GM12878 (cell line): ENCODE data around the gene CALN1. TPM values are rescaled to one million over a fixed set of nuclear protein-coding genes. Genes with fewer than 3 reads are reported as not detected.

Experiments used
- ATAC-seq: fragments of 200-7000 bp; cut with Tn5 transposase; 3 replicates; pipeline ENCODE4 v1.9.1; 2020; ENCODE audit warnings: mild to moderate bottlenecking, moderate library complexity
- BruUV-seq: library from RNA; stranded (reverse); fragments of 400-500 nt; replicated peaks from 2 replicates; lab custom pipeline; 2021; lab: Mats Ljungman, UMichigan
- CTCF ChIA-PET: fragments of 300-600 bp; sonication (Branson Sonifier 250); formaldehyde crosslinking; extraction: SDS; loops from one replicate; lab custom pipeline; 2021; ENCODE audit warnings: inconsistent platforms; lab: Yijun Ruan, JAX
- POLR2A ChIA-PET: fragments of 350-600 bp; formaldehyde crosslinking; extraction: SDS; loops from one replicate; lab custom pipeline; 2021; ENCODE audit warnings: inconsistent platforms; lab: Charles Lee
- RAD21 ChIA-PET: fragments of 300-600 bp; sonication (Branson Sonifier 250); formaldehyde crosslinking; loops from one replicate; lab custom pipeline; 2023; ENCODE audit warnings: antibody characterized with exemption; ENCODE audit not compliant: unreplicated experiment; lab: Charles Lee
- SMC1A ChIA-PET: fragments of 300-600 bp; sonication (Branson Sonifier 250); formaldehyde crosslinking; loops from one replicate; lab custom pipeline; 2023; ENCODE audit not compliant: unreplicated experiment, uncharacterized antibody; lab: Charles Lee
- DNase-seq: peaks from one replicate; pipeline ENCODE4 v3.0.0-alpha.2; 2011; ENCODE audit warnings: low read depth, low spot score
- FAIRE-seq: peaks from 3 replicates; lab custom pipeline; 2011; peaks lifted over from hg19 to GRCh38; lab: Jason Lieb, UNC
- H2AFZ ChIP-seq: 2 replicates; pipeline ENCODE4 v1.6.0; 2011; ENCODE audit warnings: low read depth, low read length, control low read depth; ENCODE audit not compliant: control insufficient read depth
- H3K27ac ChIP-seq: 2 replicates; pipeline ENCODE4 v1.5.1; 2011; ENCODE audit warnings: control low read depth; ENCODE audit not compliant: control insufficient read depth, insufficient read depth
- H3K27me3 ChIP-seq, 2 experiments: replicated peaks in 1 of 2; 2 replicates each; pipeline versions ENCODE4 v1.6.0 to v1.6.1; 2011; ENCODE audit warnings: low read length in 1 of 2; ENCODE audit not compliant: control insufficient read depth in 2 of 2, insufficient read depth in 2 of 2
- H3K36me3 ChIP-seq, 2 experiments: 2 replicates each; pipeline ENCODE4 v1.5.1; 2011; ENCODE audit warnings: low read length in 1 of 2; ENCODE audit not compliant: control insufficient read depth in 2 of 2, insufficient read depth in 2 of 2
- H3K4me1 ChIP-seq: 2 replicates; pipeline ENCODE4 v1.6.1; 2011; ENCODE audit warnings: mild to moderate bottlenecking, low read length, moderate library complexity, mixed read lengths; ENCODE audit not compliant: control insufficient read depth, insufficient read depth
- H3K4me2 ChIP-seq: 2 replicates; pipeline ENCODE4 v1.6.0; 2011; ENCODE audit warnings: control low read depth; ENCODE audit not compliant: control insufficient read depth, insufficient read depth
- H3K4me3 ChIP-seq: fragments of 200-600 bp; sonication (generic); 2 replicates; pipeline ENCODE4 v1.5.1; 2016
- H3K79me2 ChIP-seq: 2 replicates; pipeline ENCODE4 v1.6.0; 2011; ENCODE audit warnings: low read length; ENCODE audit not compliant: control insufficient read depth, insufficient read depth
- H3K9ac ChIP-seq: 2 replicates; pipeline ENCODE4 v1.8.0; 2011; ENCODE audit warnings: low read length, control low read depth, mixed read lengths; ENCODE audit not compliant: control insufficient read depth, insufficient read depth
- H3K9me3 ChIP-seq: replicated peaks from 3 replicates; pipeline ENCODE4 v1.5.1; 2011; ENCODE audit warnings: mild to moderate bottlenecking, low read length; ENCODE audit not compliant: control insufficient read depth, insufficient read depth
- H4K20me1 ChIP-seq: 2 replicates; pipeline ENCODE4 v1.6.0; 2011; ENCODE audit not compliant: control insufficient read depth, insufficient read depth
- BCL11A ChIP-seq: IDR thresholded peaks from 2 replicates; pipeline ENCODE4 v1.6.1; 2011; ENCODE audit warnings: low read depth, low read length
- EGR1 ChIP-seq, 2 experiments: IDR thresholded peaks; 1 replicate in 1 of 2; 2 replicates in 1 of 2; pipeline ENCODE4 v1.6.1; 2011 to 2012; ENCODE audit warnings: low read depth in 2 of 2, low read length in 2 of 2, borderline replicate concordance in 1 of 2, mild to moderate bottlenecking in 1 of 2, moderate library complexity in 1 of 2
- EZH2 ChIP-seq: IDR thresholded peaks from 2 replicates; pipeline ENCODE4 v1.6.1; 2012; ENCODE audit warnings: low read depth, mild to moderate bottlenecking, control low read depth, inconsistent platforms, low read length, borderline replicate concordance; ENCODE audit not compliant: control insufficient read depth
- HDGF ChIP-seq: fragments of 450-650 bp; IDR thresholded peaks from 2 replicates; pipeline ENCODE4 v1.6.1; 2016; ENCODE audit warnings: antibody characterized with exemption
- LARP7 ChIP-seq: fragments of 450-650 bp; IDR thresholded peaks from 2 replicates; pipeline ENCODE4 v1.6.1; 2017; ENCODE audit warnings: mild to moderate bottlenecking
- NBN ChIP-seq: fragments of 450-650 bp; IDR thresholded peaks from 2 replicates; pipeline ENCODE4 v1.6.1; 2016
- PAX8 ChIP-seq: fragments of 450-650 bp; IDR thresholded peaks from 2 replicates; pipeline ENCODE4 v1.6.1; 2017; ENCODE audit warnings: mild to moderate bottlenecking, moderate library complexity
- RAD21 ChIP-seq: IDR thresholded peaks from 2 replicates; pipeline ENCODE4 v1.6.1; 2011; ENCODE audit warnings: mild to moderate bottlenecking, low read depth, low read length, moderate library complexity; ENCODE audit not compliant: insufficient read depth
- SRF ChIP-seq, 2 experiments: IDR thresholded peaks; 2 replicates each; pipeline ENCODE4 v1.6.1; 2011; ENCODE audit warnings: low read depth in 2 of 2, low read length in 2 of 2, mild to moderate bottlenecking in 1 of 2, moderate library complexity in 1 of 2
- WRNIP1 ChIP-seq: IDR thresholded peaks from 2 replicates; pipeline ENCODE4 v1.6.1; 2011; ENCODE audit warnings: low read depth, low read length, improper control_type of control experiment, borderline replicate concordance
- ZBED1 ChIP-seq: IDR thresholded peaks from 2 replicates; pipeline ENCODE4 v1.6.1; 2016; ENCODE audit warnings: borderline replicate concordance
- WGBS: methylation state at CpG from one replicate; pipeline ENCODE4 v1.1.6; 2016; ENCODE audit warnings: low lambda C conversion rate; ENCODE audit not compliant: insufficient replicate concordance, insufficient coverage; ENCODE audit errors: missing lambda C conversion rate; 5-methylcytosine and 5-hydroxymethylcytosine counted together
- in situ Hi-C: fragments of 300-500 bp; cut with MboI; formaldehyde crosslinking; loops from 9 replicates; pipeline ENCODE4 v1.14.3; 2018; ENCODE audit warnings: mixed read lengths
- intact Hi-C: fragments of 100-400 bp; cut with micrococcal nuclease; formaldehyde crosslinking; loops from one replicate; pipeline ENCODE4 v1.14.2; 2022; ENCODE audit not compliant: unreplicated experiment
- polyA plus RNA-seq, 11 experiments: library from polyadenylated mRNA; depleted of rRNA in 4 of 11; unstranded in 6 of 11; stranded (reverse) in 5 of 11; fragments of >200 nt; fragmentation: Nextera tagmentation in 4 of 11; fragmentation: Illumina TruSeq in 1 of 11; extraction: Ambion mirVana in 4 of 11; extraction: Trizol in 1 of 11; gene quantifications; 1 replicate in 1 of 11; 2 replicates in 10 of 11; pipeline versions ENCODE4 v1.2.1 to v1.2.3, GENCODE V29; 2011 to 2016; ENCODE audit warnings: inconsistent platforms in 2 of 11, missing spikeins in 2 of 11, low read depth in 1 of 11
- total RNA-seq, 4 experiments: library from RNA; depleted of rRNA in 3 of 4; stranded (reverse); fragments of >200 nt in 3 of 4; fragmentation: Illumina TruSeq in 1 of 4; extraction: Trizol in 1 of 4; gene quantifications; 2 replicates each; pipeline versions ENCODE4 v1.2.1 to v1.2.3, GENCODE V29; 2013 to 2021
- TF ChIP-seq, protein P1 (sequence below): fragments of 450-650 bp; IDR thresholded peaks from 2 replicates; pipeline ENCODE4 v1.6.1; 2016; ENCODE audit warnings: mild to moderate bottlenecking
- TF ChIP-seq, protein P2 (sequence below): IDR thresholded peaks from 2 replicates; pipeline ENCODE4 v1.6.1; 2011; ENCODE audit warnings: borderline replicate concordance, low read depth, mild to moderate bottlenecking, moderate library complexity, low read length; ENCODE audit not compliant: insufficient read depth, poor library complexity, severe bottlenecking
- TF ChIP-seq, protein P3 (sequence below): IDR thresholded peaks from 2 replicates; pipeline ENCODE4 v1.6.1; 2011; ENCODE audit warnings: low read depth, mild to moderate bottlenecking, low read length, moderate library complexity, borderline replicate concordance; ENCODE audit errors: extremely low read depth
- TF ChIP-seq, protein P4 (sequence below): fragments of 450-650 bp; IDR thresholded peaks from 2 replicates; pipeline ENCODE4 v1.6.1; 2016; ENCODE audit warnings: mild to moderate bottlenecking, moderate library complexity, borderline replicate concordance
- TF ChIP-seq, protein P5 (sequence below): IDR thresholded peaks from 2 replicates; pipeline ENCODE4 v1.6.1; 2012; ENCODE audit warnings: low read depth, low read length, improper control_type of control experiment

Gene CALN1
- total and polyA plus RNA-seq, 10 of the 15 experiments (the other 5 are each of a cell fraction or from before 2014, with no cell fraction given), result 0.48 to 15.3 (median 1.6) TPM

DNA sequence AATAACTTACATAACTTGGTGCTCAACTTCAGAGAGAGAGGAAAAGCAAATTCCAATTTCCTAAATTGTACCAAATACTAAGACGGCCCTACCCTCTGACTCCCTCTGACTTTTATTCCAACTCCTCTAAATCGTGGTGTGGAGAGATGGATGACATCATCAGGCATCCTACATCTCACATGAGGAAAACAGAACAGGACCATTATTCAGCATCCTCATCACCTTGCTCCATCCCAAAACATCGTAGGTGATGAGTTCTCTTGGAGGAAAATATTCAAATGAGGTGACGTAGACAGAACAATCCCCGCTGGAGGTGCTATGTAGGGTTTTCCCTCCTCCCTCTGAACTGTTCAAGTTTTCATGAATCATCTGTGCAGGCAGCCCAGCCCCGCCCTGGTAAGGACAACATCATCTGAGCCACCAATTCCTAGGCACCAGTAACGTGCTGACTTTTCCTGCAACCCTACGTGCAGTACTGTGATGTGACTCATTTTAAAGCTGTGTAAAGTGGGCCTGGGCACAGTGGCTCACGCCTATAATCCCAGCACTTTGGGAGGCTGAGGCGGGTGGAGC lies 167.2 kb downstream of the CALN1 start (continued):
- TF ChIP-seq RAD21 (no peak), PAX8 (no peak), NBN (no peak)
- TF ChIP-seq, protein P1, sequence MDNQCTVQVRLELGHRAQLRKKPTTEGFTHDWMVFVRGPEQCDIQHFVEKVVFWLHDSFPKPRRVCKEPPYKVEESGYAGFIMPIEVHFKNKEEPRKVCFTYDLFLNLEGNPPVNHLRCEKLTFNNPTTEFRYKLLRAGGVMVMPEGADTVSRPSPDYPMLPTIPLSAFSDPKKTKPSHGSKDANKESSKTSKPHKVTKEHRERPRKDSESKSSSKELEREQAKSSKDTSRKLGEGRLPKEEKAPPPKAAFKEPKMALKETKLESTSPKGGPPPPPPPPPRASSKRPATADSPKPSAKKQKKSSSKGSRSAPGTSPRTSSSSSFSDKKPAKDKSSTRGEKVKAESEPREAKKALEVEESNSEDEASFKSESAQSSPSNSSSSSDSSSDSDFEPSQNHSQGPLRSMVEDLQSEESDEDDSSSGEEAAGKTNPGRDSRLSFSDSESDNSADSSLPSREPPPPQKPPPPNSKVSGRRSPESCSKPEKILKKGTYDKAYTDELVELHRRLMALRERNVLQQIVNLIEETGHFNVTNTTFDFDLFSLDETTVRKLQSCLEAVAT, result no peak
- TF ChIP-seq, protein P2, sequence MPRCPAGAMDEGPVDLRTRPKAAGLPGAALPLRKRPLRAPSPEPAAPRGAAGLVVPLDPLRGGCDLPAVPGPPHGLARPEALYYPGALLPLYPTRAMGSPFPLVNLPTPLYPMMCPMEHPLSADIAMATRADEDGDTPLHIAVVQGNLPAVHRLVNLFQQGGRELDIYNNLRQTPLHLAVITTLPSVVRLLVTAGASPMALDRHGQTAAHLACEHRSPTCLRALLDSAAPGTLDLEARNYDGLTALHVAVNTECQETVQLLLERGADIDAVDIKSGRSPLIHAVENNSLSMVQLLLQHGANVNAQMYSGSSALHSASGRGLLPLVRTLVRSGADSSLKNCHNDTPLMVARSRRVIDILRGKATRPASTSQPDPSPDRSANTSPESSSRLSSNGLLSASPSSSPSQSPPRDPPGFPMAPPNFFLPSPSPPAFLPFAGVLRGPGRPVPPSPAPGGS, result no peak

DNA sequence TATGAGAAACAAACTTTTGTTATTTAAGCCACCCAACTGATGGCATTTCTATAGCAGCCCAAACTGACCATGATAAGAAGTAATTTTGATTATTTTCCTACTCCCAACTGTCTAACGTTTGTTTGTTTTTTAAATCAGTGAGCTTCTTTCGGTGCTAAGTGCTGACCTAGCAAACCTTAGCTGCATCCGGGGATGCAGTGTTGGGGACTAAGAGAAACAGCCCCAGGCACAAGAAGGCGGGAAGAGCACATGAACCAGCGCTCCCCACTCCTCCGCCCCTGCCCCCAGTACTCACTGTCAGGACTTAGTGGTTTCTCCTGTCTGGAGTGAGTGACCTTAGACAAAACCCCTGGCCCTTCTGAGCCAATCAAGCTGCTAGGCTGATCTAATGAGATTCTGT lies 168.8 kb downstream of the CALN1 start:
- no peaks in the 10 kb centered on the region for H3K4me1 ChIP-seq
- ChIA-PET CTCF (interaction anchor here (0.7 kb wide), 1 partner anchor 12 kb away, joined by 3 read pairs; no protein-coding TSS in a partner anchor), POLR2A (no interaction called here), SMC1A (interaction anchor here (0.5 to 1.4 kb wide), 2 partner anchors 25 to 67 kb away, joined by 3 to 4 read pairs; no protein-coding TSS in a partner anchor), RAD21 (no interaction called here)
- H3K27me3 ChIP-seq, result no peaks in the 10 kb centered on the region
- no peak overlapping the region for H3K4me2 ChIP-seq
- no TSS peak for BruUV-seq
- no peak for ATAC-seq
- no peaks in the 10 kb centered on the region for H3K36me3 ChIP-seq
- WGBS, result 48% methylated on average over 6 of the region's 6 CpGs
- H4K20me1 ChIP-seq, result no peaks in the 10 kb centered on the region
- intact Hi-C loops (no loop called here), in situ Hi-C loops (no loop called here)
- no peak overlapping the region for H3K27ac ChIP-seq
- H3K9me3 ChIP-seq, result no peaks in the 10 kb centered on the region
- H3K4me3 ChIP-seq, result no peak overlapping the region
- no peaks in the 10 kb centered on the region for H3K79me2 ChIP-seq
- DNase-seq, result no peak
- no peak overlapping the region for H3K9ac ChIP-seq
- no peak for FAIRE-seq
- no peak overlapping the region for H2AFZ ChIP-seq
- TF ChIP-seq BCL11A (no peak), LARP7 (no peak), WRNIP1 (no peak), EZH2 (no peak), EGR1 (IDR thresholded peaks at IDR 0.05; ENCODE audit: borderline replicate concordance in 1 of 2, low read depth in 2 of 2, low read length in 2 of 2) (no peak), ZBED1 (no peak), HDGF (no peak), SRF (IDR thresholded peaks at IDR 0.05; ENCODE audit: low read depth in 2 of 2, low read length in 2 of 2) (no peak)
- TF ChIP-seq, protein P3, sequence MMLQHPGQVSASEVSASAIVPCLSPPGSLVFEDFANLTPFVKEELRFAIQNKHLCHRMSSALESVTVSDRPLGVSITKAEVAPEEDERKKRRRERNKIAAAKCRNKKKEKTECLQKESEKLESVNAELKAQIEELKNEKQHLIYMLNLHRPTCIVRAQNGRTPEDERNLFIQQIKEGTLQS, result no peak
- TF ChIP-seq, protein P4, sequence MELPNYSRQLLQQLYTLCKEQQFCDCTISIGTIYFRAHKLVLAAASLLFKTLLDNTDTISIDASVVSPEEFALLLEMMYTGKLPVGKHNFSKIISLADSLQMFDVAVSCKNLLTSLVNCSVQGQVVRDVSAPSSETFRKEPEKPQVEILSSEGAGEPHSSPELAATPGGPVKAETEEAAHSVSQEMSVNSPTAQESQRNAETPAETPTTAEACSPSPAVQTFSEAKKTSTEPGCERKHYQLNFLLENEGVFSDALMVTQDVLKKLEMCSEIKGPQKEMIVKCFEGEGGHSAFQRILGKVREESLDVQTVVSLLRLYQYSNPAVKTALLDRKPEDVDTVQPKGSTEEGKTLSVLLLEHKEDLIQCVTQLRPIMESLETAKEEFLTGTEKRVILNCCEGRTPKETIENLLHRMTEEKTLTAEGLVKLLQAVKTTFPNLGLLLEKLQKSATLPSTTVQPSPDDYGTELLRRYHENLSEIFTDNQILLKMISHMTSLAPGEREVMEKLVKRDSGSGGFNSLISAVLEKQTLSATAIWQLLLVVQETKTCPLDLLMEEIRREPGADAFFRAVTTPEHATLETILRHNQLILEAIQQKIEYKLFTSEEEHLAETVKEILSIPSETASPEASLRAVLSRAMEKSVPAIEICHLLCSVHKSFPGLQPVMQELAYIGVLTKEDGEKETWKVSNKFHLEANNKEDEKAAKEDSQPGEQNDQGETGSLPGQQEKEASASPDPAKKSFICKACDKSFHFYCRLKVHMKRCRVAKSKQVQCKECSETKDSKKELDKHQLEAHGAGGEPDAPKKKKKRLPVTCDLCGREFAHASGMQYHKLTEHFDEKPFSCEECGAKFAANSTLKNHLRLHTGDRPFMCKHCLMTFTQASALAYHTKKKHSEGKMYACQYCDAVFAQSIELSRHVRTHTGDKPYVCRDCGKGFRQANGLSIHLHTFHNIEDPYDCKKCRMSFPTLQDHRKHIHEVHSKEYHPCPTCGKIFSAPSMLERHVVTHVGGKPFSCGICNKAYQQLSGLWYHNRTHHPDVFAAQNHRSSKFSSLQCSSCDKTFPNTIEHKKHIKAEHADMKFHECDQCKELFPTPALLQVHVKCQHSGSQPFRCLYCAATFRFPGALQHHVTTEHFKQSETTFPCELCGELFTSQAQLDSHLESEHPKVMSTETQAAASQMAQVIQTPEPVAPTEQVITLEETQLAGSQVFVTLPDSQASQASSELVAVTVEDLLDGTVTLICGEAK, result no peak
- TF ChIP-seq, protein P5, sequence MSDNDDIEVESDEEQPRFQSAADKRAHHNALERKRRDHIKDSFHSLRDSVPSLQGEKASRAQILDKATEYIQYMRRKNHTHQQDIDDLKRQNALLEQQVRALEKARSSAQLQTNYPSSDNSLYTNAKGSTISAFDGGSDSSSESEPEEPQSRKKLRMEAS, result no peak
